Activated gamma-delta T cell (primary cell): ENCODE data around the gene PTPRN2.
"Not testable (repeated sequence)": the region's sequence is repeated elsewhere in the genome, so short reads cannot be mapped to it uniquely, and the experiment has no call there.

Experiments used
- DNase-seq: peaks from one replicate; lab custom pipeline; 2025; lab: John Stamatoyannopoulos, UW

The PTPRN2 gene

GRCh38 chr7:158278745-158279320, 308.8 kb downstream of the PTPRN2 start:
- DNase-seq, result no peak

- no peak for DNase-seq
Measured at GRCh38 chr7:158277219-158278141, 310.1 kb downstream of the PTPRN2 start.

GRCh38 chr7:158276414-158277218, 311.0 kb downstream of the PTPRN2 start:
- DNase-seq, result no peak

- DNase-seq, result no peak
Measured at GRCh38 chr7:158275711-158276413, 311.8 kb downstream of the PTPRN2 start.

- no peak for DNase-seq
Measured at GRCh38 chr7:158274996-158275395, 312.6 kb downstream of the PTPRN2 start.

- no peak for DNase-seq
Measured at GRCh38 chr7:158274404-158274811, 313.2 kb downstream of the PTPRN2 start.

GRCh38 chr7:158273756-158274342, 313.8 kb downstream of the PTPRN2 start:
- not testable (repeated sequence) for DNase-seq

- no peak for DNase-seq
Measured at GRCh38 chr7:158273138-158273651, 314.4 kb downstream of the PTPRN2 start.

GRCh38 chr7:158272509-158273137, 315.0 kb downstream of the PTPRN2 start:
- no peak for DNase-seq

- no peak for DNase-seq
Measured at GRCh38 chr7:158272091-158272490, 315.5 kb downstream of the PTPRN2 start.

GRCh38 chr7:158271646-158272045, 316.0 kb downstream of the PTPRN2 start:
- no peak for DNase-seq

GRCh38 chr7:158270856-158271413, 316.7 kb downstream of the PTPRN2 start:
- no peak for DNase-seq

GRCh38 chr7:158270106-158270775, 317.4 kb downstream of the PTPRN2 start:
- no peak for DNase-seq

GRCh38 chr7:158268816-158269535, 318.6 kb downstream of the PTPRN2 start:
- no peak for DNase-seq

GRCh38 chr7:158267742-158268435, 319.7 kb downstream of the PTPRN2 start:
- DNase-seq, result no peak

GRCh38 chr7:158266817-158267741, 320.5 kb downstream of the PTPRN2 start:
- no peak for DNase-seq

- no peak for DNase-seq
Measured at GRCh38 chr7:158266426-158266816, 321.2 kb downstream of the PTPRN2 start.

- DNase-seq, result no peak
Measured at GRCh38 chr7:158265743-158266080, 321.9 kb downstream of the PTPRN2 start.
